EL (cell line): ENCODE results near the gene GTF2H1.

Experiments used
- DNase-seq: peaks from one replicate; pipeline ENCODE4 v3.0.0-alpha.2; 2016

GTF2H1 gene

DNA sequence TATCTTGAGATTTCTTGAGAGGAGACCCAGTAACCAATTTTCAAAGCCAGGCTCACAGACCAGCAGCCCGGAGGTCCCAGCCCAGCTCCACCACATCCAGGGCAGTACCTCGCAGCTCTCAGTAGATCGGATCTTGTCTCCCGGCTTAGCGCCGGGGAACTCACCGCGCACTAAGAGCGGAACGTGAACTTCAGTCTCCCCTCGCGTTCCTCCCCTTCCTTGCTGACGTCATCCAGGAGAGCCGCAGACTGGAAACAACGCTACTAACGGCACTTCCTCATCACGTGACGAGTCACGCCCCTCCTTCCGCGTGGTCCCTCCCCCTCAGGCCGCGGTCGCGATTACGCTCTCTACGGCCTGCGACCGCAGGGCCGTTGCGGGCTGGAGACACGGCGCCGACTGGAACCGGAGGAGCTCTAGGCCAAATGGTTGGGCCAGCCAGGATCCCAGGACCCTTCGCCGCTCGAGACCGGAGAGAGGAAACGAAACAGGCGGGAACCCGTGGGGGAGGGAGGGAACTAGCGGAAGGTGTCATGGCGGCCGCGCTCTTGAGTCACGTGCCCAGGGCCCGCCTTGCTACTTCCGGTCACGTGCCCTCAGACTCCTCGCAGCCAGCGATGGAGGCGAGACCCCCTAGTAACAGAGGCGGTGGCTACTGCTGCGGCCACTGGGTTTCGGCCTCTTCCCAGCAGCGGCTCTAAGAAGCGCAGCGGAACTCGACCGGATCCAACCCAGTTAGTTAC lies at the start of gene GTF2H1, which contains the start of gene HPS5:
Gene GTF2H1 (plus strand): TSS at position 599 of the 743 bp plus-strand sequence. CDS start 10,508 bp downstream, outside the sequence.
Gene HPS5 (minus strand): TSS at position 172 of the 743 bp plus-strand sequence. CDS start 4,282 bp downstream, outside the sequence.
- DNase-seq = peak; percentile 99

GRCh38 chr11:18277565-18278271 lies 44.6 kb upstream of the GTF2H1 start:
- DNase-seq = no peak

- no peak for DNase-seq
Observed at GRCh38 chr11:18280438-18281045, 41.8 kb upstream of the GTF2H1 start.

DNA sequence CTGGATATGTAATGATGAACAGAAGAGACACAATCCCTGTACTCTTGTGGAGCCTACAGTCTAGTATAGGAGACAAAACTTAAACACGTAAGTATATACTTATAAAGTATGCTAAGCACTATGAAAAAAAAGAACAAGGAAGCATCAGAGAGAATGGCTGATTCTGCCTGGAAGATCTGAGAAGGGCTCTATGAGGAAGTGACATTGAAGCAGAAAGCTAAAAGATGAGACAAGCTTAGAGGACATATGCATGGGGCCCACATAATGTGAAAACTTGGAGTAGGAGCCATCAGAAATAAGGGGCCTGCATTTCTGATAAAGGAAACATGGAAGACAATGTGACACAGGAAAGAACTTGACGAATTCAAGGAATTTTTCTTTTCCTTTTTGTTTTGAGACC lies 39.7 kb upstream of the GTF2H1 start:
- DNase-seq = no peak

GRCh38 chr11:18285841-18286240 lies 36.5 kb upstream of the GTF2H1 start:
- DNase-seq = peak; percentile 59

DNA sequence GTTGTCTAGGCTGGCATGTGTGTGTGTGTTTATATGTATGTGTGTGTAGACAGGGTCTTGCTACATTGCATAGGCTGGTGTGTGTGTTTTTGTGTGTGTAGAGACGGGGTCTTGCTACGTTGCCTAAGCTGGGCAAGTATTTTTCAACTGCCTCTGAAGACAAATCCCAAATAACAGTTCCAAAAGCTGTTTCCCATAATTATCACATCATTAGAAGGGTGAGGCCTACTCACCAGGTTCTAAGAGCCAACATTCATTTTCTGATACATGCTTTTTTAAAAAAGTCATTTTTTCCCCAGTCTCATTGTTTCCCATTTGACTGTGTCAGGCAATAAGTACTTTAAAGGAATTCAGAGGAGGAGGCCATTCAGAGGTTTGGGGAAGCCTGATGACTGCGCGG lies 33.5 kb upstream of the GTF2H1 start:
- no peak for DNase-seq

DNA sequence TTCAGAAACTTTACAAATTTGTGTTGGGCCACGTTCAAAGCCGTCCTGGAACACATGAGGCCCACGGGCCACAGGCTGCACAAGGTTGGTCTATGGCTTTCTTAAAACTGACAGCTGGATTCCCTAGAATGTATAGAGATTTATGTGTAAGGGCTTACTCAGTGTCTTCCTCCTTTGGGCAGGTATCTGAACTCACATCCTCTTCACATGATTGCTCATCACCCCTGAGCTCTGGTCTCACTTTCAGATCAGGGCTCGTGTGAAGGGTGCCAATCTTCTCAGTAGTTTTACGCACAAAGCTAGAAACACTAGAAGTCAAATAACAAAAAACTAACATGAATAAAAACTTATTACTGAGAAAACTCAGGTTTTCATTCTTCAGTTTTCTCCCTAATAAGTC lies 27.5 kb upstream of the GTF2H1 start:
- no peak for DNase-seq

DNA sequence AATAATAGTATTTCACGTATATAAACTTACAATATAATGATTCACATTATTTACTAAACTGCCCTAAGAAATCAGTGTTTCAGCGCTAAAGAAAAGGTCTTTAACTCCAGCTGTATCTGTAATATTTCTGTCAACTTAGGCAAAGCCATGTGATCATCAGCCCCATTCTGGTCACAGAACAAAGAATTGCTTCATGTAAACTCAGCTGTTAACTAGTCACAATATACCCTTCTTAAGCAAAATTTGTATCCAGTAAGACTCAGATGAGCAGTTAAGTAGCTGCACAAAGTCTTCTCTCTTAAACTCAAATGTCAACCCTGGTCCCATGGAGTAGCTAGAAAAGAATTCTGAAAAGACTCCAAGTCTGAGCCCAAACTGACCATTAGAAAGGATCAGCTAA lies 27.1 kb upstream of the GTF2H1 start:
- DNase-seq = no peak

- no peak for DNase-seq
Observed at GRCh38 chr11:18299721-18300120, 22.6 kb upstream of the GTF2H1 start.

DNA sequence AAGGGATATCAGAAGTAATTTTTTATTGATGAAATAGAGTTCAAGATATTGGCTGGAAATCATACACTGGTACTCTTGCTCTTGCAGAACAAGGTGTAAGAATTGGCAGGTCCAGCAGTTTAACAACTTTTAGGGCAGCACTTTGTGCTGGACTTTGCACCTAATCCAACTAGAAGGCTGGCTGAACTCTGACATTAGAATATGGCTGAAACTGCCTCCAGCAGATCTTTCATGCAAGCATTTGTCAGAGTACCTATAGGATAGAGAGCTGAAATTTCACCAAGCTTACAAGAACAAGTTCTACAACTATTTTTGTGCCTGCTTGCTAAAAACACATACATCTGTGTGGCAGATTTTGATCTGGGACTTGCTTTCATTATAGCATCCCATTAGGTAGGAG lies 17.6 kb upstream of the GTF2H1 start:
- no peak for DNase-seq

- no peak for DNase-seq
Observed at GRCh38 chr11:18307461-18308139, 14.8 kb upstream of the GTF2H1 start.

DNA sequence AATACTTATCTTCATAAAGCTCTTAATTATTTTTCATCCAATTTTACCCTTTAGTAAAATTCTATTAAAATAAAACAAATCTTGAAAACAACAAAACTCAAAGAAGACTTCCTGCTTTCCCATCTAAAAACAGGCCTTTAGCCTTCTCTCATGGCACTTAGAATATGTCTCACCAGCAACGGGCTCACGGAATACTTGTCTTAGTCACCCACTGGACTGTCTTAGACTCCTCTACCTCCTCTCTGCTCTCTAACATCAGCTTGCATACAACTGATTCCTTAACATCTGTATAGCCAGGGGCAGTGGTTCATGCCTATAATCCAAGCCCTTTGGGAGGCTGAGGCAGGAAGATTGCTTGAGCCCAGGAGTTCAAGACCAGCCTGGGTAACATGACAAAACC lies 14.1 kb upstream of the GTF2H1 start:
- DNase-seq = no peak

DNA sequence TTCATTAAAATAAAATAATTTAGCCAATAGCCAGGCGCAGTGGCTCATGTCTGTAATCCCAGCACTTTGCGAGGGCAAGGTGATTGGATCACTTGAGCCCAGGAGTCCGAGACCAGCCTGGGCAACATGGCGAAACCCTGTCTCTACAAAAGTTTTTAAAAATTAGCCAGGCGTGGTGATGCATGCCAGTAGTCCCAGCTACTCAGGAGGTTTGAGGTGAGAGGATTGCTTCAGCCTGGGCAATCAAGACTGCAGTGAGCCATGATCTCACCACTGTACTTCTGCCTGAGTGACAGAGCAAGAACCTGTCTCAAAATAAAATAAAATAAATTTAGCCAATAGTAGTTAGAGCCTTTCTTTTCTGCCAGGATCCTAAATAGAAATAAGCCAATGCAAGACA lies 12.7 kb upstream of the GTF2H1 start:
- no peak for DNase-seq

GRCh38 chr11:18310800-18311340 lies 11.5 kb upstream of the GTF2H1 start:
- no peak for DNase-seq

DNA sequence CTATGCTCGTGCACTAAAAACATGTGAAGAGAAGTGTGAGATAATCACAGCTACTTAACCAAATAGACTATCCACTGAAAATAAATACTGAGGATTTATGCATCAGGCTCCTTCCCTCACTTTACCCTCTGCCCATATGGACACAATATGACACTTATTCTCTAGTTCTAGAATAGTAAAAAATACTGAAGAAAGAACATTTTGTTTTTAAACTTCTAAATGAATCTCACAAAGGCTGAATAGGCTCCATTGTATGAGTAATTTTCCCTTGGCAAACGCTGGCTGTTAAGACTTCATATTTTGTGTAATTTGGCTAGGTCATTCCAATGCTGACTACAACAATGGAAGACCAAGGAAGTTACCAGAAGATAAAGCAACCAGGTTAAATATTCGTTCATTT lies 10.4 kb upstream of the GTF2H1 start:
- peak; percentile 23 for DNase-seq

DNA sequence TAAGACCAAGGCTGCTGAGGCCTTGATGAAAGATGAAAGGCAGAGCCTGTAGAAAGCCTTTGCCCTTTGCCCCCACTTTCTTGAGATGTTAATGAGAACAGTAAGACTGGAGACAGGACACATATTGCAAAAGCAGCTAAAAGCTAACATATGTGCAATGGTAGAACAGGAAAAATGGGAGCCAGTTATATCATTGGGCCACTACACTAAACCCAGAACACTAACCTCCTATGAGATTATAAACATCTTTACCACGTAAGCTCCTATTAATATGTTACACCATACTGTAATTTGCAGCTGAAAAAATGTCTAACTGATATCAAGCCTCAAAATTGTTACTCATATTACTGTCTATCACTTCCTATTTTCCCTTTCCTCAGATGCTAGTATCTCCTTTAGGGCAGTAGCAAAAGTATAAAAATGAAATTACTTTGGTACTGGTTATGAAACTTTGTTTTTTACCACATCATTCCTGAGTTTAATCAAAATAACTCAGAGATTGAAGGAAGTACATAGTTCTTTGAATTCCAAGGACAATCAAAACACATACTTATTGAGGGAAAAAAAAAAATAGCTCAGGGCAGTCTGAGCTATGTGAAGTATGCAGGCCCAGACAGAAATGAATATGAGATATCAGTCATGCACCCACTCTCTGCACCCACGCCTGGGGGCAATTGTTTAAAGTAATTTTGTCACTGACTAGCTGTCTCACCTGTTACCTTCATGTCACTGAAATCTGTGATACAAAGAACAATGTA lies 9.5 kb upstream of the GTF2H1 start:
- peak; percentile 87 for DNase-seq

GRCh38 chr11:18313965-18314763 lies 8.2 kb upstream of the GTF2H1 start:
- peak; percentile 68 for DNase-seq

DNA sequence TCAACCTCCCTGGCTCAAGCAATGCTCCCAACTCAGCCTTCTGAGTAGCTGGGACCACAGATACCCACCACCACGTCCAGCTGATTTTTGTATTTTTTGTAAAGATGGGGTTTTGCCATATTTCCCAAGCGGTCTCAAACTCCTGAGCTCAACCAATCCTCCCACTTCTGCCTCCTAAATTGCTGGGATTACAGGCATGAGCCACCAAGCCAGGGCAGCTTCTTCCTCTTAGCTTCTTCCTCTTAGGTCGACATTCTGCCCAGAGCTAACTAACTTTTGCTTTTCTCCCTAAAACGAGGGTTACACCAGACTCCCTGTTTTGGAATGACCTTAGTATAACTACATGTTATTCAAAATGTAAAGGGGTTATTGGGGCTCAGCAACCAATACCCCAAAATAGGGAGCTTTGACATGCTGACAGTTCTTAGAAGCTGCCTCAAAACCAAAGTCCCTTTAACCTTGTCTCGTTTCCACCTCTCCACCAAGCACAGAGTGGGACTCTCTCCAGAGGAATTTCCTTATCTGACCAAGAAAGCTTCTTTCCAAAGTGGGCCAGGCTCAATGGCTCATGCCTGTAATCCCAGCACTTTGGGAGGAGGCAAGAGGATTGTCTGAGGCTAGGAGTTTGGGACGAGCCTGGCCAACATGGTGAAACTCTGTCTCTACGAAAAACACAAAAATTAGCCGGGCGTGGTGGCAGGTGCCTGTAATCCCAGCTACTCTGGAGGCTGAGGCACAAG lies 7.4 kb upstream of the GTF2H1 start:
- DNase-seq = no peak

GRCh38 chr11:18315893-18316292 lies 6.5 kb upstream of the GTF2H1 start:
- no peak for DNase-seq

- no peak for DNase-seq
Observed at GRCh38 chr11:18317551-18317950, 4.8 kb upstream of the GTF2H1 start.

- DNase-seq = no peak
Observed at GRCh38 chr11:18319914-18320313, 2.5 kb upstream of the GTF2H1 start.
